Liver (tissue), 9 donors: ENCODE measurements around the gene MTHFS. TPM values are rescaled to one million over a fixed set of nuclear protein-coding genes. Genes with fewer than 3 reads are reported as not detected.

ENCODE experiments used
- DNase-seq: peaks from one replicate; pipeline ENCODE4 v3.0.0-alpha.2; 2017; ENCODE audit warnings: low spot score
- H3K27ac ChIP-seq, 2 donors: one replicate each; pipeline ENCODE4 v1.7.0; 2013; ENCODE audit warnings: inconsistent platforms in 2 of 2, low read length in 2 of 2, control low read depth in 1 of 2, low read depth in 1 of 2, mild to moderate bottlenecking in 1 of 2
- H3K27me3 ChIP-seq, 4 donors: one replicate each; pipeline versions ENCODE4 v1.6.1 to v1.7.0; 2013; ENCODE audit warnings: low read length in 3 of 4, inconsistent platforms in 1 of 4, mild to moderate bottlenecking in 1 of 4, moderate library complexity in 1 of 4; ENCODE audit not compliant: control insufficient read depth in 4 of 4, insufficient read depth in 4 of 4
- H3K36me3 ChIP-seq, 4 donors: one replicate each; pipeline versions ENCODE4 v1.6.1 to v1.7.0; 2013; ENCODE audit warnings: low read length in 3 of 4, mild to moderate bottlenecking in 3 of 4, low read depth in 1 of 4, moderate library complexity in 1 of 4; ENCODE audit not compliant: control insufficient read depth in 4 of 4, insufficient read depth in 3 of 4
- H3K4me1 ChIP-seq, 4 donors: one replicate each; pipeline versions ENCODE4 v1.6.1 to v1.7.0; 2013; ENCODE audit warnings: low read length in 3 of 4, mild to moderate bottlenecking in 3 of 4, moderate library complexity in 1 of 4; ENCODE audit not compliant: control insufficient read depth in 4 of 4, insufficient read depth in 4 of 4
- H3K4me3 ChIP-seq, 3 donors: one replicate each; pipeline versions ENCODE4 v1.6.1 to v1.7.0; 2013; ENCODE audit warnings: low read length in 3 of 3, control low read depth in 1 of 3, low read depth in 1 of 3, mild to moderate bottlenecking in 1 of 3
- H3K9ac ChIP-seq, 2 donors: one replicate each; pipeline ENCODE4 v1.7.0; 2013; ENCODE audit warnings: low read length in 2 of 2, mild to moderate bottlenecking in 2 of 2, moderate library complexity in 2 of 2, control low read depth in 1 of 2, low read depth in 1 of 2
- H3K9me3 ChIP-seq, 4 donors: one replicate each; pipeline versions ENCODE4 v1.6.1 to v1.7.0; 2013; ENCODE audit warnings: low read length in 3 of 4; ENCODE audit not compliant: control insufficient read depth in 4 of 4
- CTCF ChIP-seq: fragments of 150-350 bp; IDR thresholded peaks from 2 replicates; pipeline ENCODE4 v1.5.1; 2017; ENCODE audit warnings: improper control_type of control experiment, low read depth, low read length; ENCODE audit not compliant: missing input control
- EGR1 ChIP-seq, 2 donors: IDR thresholded peaks; 2 replicates each; pipeline ENCODE4 v1.6.1; 2016 to 2018; ENCODE audit warnings: antibody characterized with exemption in 2 of 2, low read depth in 2 of 2
- FOXA1 ChIP-seq: IDR thresholded peaks from 2 replicates; pipeline ENCODE4 v1.6.1; 2016; ENCODE audit warnings: antibody characterized with exemption
- FOXA2 ChIP-seq: IDR thresholded peaks from 2 replicates; pipeline ENCODE4 v1.6.1; 2016; ENCODE audit warnings: antibody characterized with exemption
- GABPA ChIP-seq, 2 donors: IDR thresholded peaks in 1 of 2; conservative IDR thresholded peaks in 1 of 2; 2 replicates each; pipeline ENCODE4 v1.6.1; 2016; ENCODE audit warnings: antibody characterized with exemption in 2 of 2, mild to moderate bottlenecking in 1 of 2, moderate library complexity in 1 of 2
- HNF4A ChIP-seq, 2 donors: conservative IDR thresholded peaks; 2 replicates each; pipeline ENCODE4 v1.6.1; 2016; ENCODE audit warnings: antibody characterized with exemption in 2 of 2, mild to moderate bottlenecking in 2 of 2
- JUND ChIP-seq, 2 donors: IDR thresholded peaks; 2 replicates each; pipeline ENCODE4 v1.6.1; 2016; ENCODE audit warnings: antibody characterized with exemption in 2 of 2
- NR2F2 ChIP-seq: IDR thresholded peaks from 2 replicates; pipeline ENCODE4 v1.6.1; 2016; ENCODE audit warnings: antibody characterized with exemption
- RAD21 ChIP-seq, 2 donors: IDR thresholded peaks; 2 replicates each; pipeline ENCODE4 v1.6.1; 2016; ENCODE audit warnings: antibody characterized with exemption in 2 of 2, mild to moderate bottlenecking in 2 of 2
- REST ChIP-seq: IDR thresholded peaks from 2 replicates; pipeline ENCODE4 v1.6.1; 2016; ENCODE audit warnings: antibody characterized with exemption, mild to moderate bottlenecking
- SP1 ChIP-seq: IDR thresholded peaks from 2 replicates; pipeline ENCODE4 v1.6.1; 2018; ENCODE audit warnings: antibody characterized with exemption, mild to moderate bottlenecking
- TAF1 ChIP-seq: conservative IDR thresholded peaks from 2 replicates; pipeline ENCODE4 v1.6.1; 2016; ENCODE audit warnings: antibody characterized with exemption, mild to moderate bottlenecking
- YY1 ChIP-seq: IDR thresholded peaks from 2 replicates; pipeline ENCODE4 v1.6.1; 2016; ENCODE audit warnings: antibody characterized with exemption, mild to moderate bottlenecking
- WGBS: extraction: QIAGEN DNeasy Blood & Tissue Kit; methylation state at CpG from one replicate; pipeline ENCODE4 v1.1.7; 2013; 5-methylcytosine and 5-hydroxymethylcytosine counted together
- polyA plus RNA-seq, 2 donors: library from polyadenylated mRNA; stranded (reverse) in 1 of 2; unstranded in 1 of 2; fragments of 200-250 nt in 1 of 2; fragments of >200 nt in 1 of 2; fragmentation: Nextera tagmentation in 1 of 2; extraction: Ambion mirVana in 1 of 2; gene quantifications; one replicate each; pipeline versions ENCODE4 v1.2.1 to v1.2.3, GENCODE V29; 2013 to 2015
- total RNA-seq, 2 donors: library from RNA; depleted of rRNA; stranded (reverse); fragments of >200 nt; gene quantifications; one replicate each; pipeline ENCODE4 v1.2.3, GENCODE V29; 2014
- TF ChIP-seq, protein P1 (sequence below): IDR thresholded peaks from 2 replicates; pipeline ENCODE4 v1.6.1; 2016; ENCODE audit warnings: antibody characterized with exemption
- TF ChIP-seq, protein P2 (sequence below): IDR thresholded peaks from 2 replicates; pipeline ENCODE4 v1.6.1; 2016; ENCODE audit warnings: antibody characterized with exemption
- donor health status: healthy.
- donor health status: healthy.
- donor health status: healthy.
- donor health status: healthy.
- donor health status: healthy.

Gene MTHFS
- total and polyA plus RNA-seq, 4 donors = 40.9 to 338 (median 157) TPM

- Histone ChIP-seq H3K36me3 (peaks cover 7 to 22% (median 10%) of the 10 kb centered on the region in 4 donors), H3K4me1 (peaks cover 0 to 13% (median 2%) of the 10 kb centered on the region in 4 donors), H3K27ac (no peak overlapping the region), H3K4me3 (no peak overlapping the region), H3K27me3 (no peaks in the 10 kb centered on the region), H3K9ac (no peak overlapping the region), H3K9me3 (peaks cover 17 to 32% (median 23%) of the 10 kb centered on the region in 4 donors)
- TF ChIP-seq YY1 (no peak), GABPA (IDR thresholded peaks at IDR 0.05 in 1 of 2, conservative IDR thresholded peaks at IDR 0.05 in 1 of 2) (no peak), EGR1 (IDR thresholded peaks at IDR 0.05; ENCODE audit: low read depth in 2 of 2) (no peak), HNF4A (conservative IDR thresholded peaks at IDR 0.05) (no peak)
- no peak for DNase-seq
- WGBS = 98% methylated on average over 12 of the region's 12 CpGs
Measured at GRCh38 chr15:79919749-79920511, 23.1 kb upstream of the MTHFS start.

GRCh38 chr15:79919090-79919748 lies 22.4 kb upstream of the MTHFS start:
- Histone ChIP-seq H3K4me3 (peak overlapping the region in 1 of 3 donors; percentile 6), H3K4me1 (peaks cover 0 to 11% (median under 1%) of the 10 kb centered on the region in 4 donors), H3K9me3 (peaks cover 19 to 38% (median 26%) of the 10 kb centered on the region in 4 donors), H3K27ac (no peak overlapping the region), H3K9ac (no peak overlapping the region), H3K36me3 (peaks cover 7 to 22% (median 10%) of the 10 kb centered on the region in 4 donors), H3K27me3 (no peaks in the 10 kb centered on the region)
- TF ChIP-seq, protein P1, sequence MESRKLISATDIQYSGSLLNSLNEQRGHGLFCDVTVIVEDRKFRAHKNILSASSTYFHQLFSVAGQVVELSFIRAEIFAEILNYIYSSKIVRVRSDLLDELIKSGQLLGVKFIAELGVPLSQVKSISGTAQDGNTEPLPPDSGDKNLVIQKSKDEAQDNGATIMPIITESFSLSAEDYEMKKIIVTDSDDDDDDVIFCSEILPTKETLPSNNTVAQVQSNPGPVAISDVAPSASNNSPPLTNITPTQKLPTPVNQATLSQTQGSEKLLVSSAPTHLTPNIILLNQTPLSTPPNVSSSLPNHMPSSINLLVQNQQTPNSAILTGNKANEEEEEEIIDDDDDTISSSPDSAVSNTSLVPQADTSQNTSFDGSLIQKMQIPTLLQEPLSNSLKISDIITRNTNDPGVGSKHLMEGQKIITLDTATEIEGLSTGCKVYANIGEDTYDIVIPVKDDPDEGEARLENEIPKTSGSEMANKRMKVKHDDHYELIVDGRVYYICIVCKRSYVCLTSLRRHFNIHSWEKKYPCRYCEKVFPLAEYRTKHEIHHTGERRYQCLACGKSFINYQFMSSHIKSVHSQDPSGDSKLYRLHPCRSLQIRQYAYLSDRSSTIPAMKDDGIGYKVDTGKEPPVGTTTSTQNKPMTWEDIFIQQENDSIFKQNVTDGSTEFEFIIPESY = no peak
- TF ChIP-seq RAD21 (IDR thresholded peaks at IDR 0.05) = no peak
- no peak for TF ChIP-seq FOXA2
- DNase-seq = no peak
- 98% methylated on average over 27 of the region's 27 CpGs for whole genome bisulfite sequencing

GRCh38 chr15:79918278-79918677 lies 21.5 kb upstream of the MTHFS start:
- peaks cover 0 to 11% (median under 1%) of the 10 kb centered on the region in 4 donors for H3K4me1 ChIP-seq
- 96% methylated on average over 11 of the region's 11 CpGs for WGBS
- H3K9ac ChIP-seq = no peak overlapping the region
- H3K36me3 ChIP-seq = peaks cover 7 to 22% (median 10%) of the 10 kb centered on the region in 4 donors
- H3K9me3 ChIP-seq = peaks cover 21 to 43% (median 26%) of the 10 kb centered on the region in 4 donors
- no peak for DNase-seq
- H3K27me3 ChIP-seq = no peaks in the 10 kb centered on the region
- no peak overlapping the region for H3K27ac ChIP-seq
- H3K4me3 ChIP-seq = no peak overlapping the region
- TF ChIP-seq NR2F2 (no peak), REST (no peak), EGR1 (IDR thresholded peaks at IDR 0.05; ENCODE audit: low read depth in 2 of 2) (no peak), TAF1 (no peak), CTCF (no peak), YY1 (no peak), GABPA (IDR thresholded peaks at IDR 0.05 in 1 of 2, conservative IDR thresholded peaks at IDR 0.05 in 1 of 2) (no peak), FOXA2 (no peak), HNF4A (conservative IDR thresholded peaks at IDR 0.05) (no peak), FOXA1 (no peak), RAD21 (IDR thresholded peaks at IDR 0.05) (no peak), JUND (IDR thresholded peaks at IDR 0.05) (no peak), SP1 (no peak)
- TF ChIP-seq, protein P2, sequence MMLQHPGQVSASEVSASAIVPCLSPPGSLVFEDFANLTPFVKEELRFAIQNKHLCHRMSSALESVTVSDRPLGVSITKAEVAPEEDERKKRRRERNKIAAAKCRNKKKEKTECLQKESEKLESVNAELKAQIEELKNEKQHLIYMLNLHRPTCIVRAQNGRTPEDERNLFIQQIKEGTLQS = no peak
- TF ChIP-seq, protein P1 = no peak
